Gastrocnemius medialis (tissue), 4 donors: Measurements from ENCODE around the gene LRIT3.

ENCODE experiments used
- POLR2A ChIP-seq, 2 donors: fragments of 450-650 bp; IDR thresholded peaks; one replicate each; pipeline ENCODE4 v1.6.1; 2017; ENCODE audit warnings: antibody characterized with exemption in 2 of 2, mild to moderate bottlenecking in 2 of 2, moderate library complexity in 2 of 2
- TF ChIP-seq, protein P1 (sequence below), 5 experiments: fragments of 450-650 bp in 3 of 5; fragments of 200-600 bp in 2 of 5; sonication (generic) in 2 of 5; IDR thresholded peaks in 4 of 5; conservative IDR thresholded peaks in 1 of 5; 1 replicate in 4 of 5; 2 replicates in 1 of 5; pipeline ENCODE4 v1.5.1; 2016 to 2019; ENCODE audit warnings: antibody characterized with exemption in 5 of 5, mild to moderate bottlenecking in 3 of 5, moderate library complexity in 3 of 5

- TF ChIP-seq, protein P1, sequence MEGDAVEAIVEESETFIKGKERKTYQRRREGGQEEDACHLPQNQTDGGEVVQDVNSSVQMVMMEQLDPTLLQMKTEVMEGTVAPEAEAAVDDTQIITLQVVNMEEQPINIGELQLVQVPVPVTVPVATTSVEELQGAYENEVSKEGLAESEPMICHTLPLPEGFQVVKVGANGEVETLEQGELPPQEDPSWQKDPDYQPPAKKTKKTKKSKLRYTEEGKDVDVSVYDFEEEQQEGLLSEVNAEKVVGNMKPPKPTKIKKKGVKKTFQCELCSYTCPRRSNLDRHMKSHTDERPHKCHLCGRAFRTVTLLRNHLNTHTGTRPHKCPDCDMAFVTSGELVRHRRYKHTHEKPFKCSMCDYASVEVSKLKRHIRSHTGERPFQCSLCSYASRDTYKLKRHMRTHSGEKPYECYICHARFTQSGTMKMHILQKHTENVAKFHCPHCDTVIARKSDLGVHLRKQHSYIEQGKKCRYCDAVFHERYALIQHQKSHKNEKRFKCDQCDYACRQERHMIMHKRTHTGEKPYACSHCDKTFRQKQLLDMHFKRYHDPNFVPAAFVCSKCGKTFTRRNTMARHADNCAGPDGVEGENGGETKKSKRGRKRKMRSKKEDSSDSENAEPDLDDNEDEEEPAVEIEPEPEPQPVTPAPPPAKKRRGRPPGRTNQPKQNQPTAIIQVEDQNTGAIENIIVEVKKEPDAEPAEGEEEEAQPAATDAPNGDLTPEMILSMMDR (IDR thresholded peaks at IDR 0.05 in 4 of 5, conservative IDR thresholded peaks at IDR 0.05 in 1 of 5), result no peak
- TF ChIP-seq POLR2A (IDR thresholded peaks at IDR 0.05), result no peak
Observed at GRCh38 chr4:109810552-109811387, 37.1 kb upstream of the LRIT3 start.
